HCT116 (cell line): ENCODE data around the gene NOS1. TPM values are rescaled to one million over a fixed set of nuclear protein-coding genes. Genes with fewer than 3 reads are reported as not detected.

Source experiments
- ATAC-seq: fragments of 200-7000 bp; cut with Tn5 transposase; 2 replicates; pipeline ENCODE4 v1.9.1; 2020; ENCODE audit warnings: mild to moderate bottlenecking, moderate library complexity
- BruUV-seq: library from RNA; stranded (reverse); fragments of 400-500 nt; replicated peaks from 2 replicates; lab custom pipeline; 2021; lab: Mats Ljungman, UMichigan
- CTCF ChIA-PET: fragments of 300-600 bp; sonication (Branson Sonifier 250); formaldehyde crosslinking; loops from one replicate; lab custom pipeline; 2021; ENCODE audit warnings: antibody characterized with exemption; lab: Charles Lee
- POLR2A ChIA-PET: fragments of 300-600, 350-600 bp; sonication (Branson Sonifier 250); formaldehyde crosslinking; loops from one replicate; lab custom pipeline; 2021; ENCODE audit warnings: antibody characterized with exemption; lab: Charles Lee
- RAD21 ChIA-PET, 2 experiments: fragments of 300-600 bp; sonication (Branson Sonifier 250); formaldehyde crosslinking; loops; one replicate each; lab custom pipeline; 2023; ENCODE audit warnings: low total read pairs in 2 of 2; ENCODE audit not compliant: uncharacterized antibody in 2 of 2, unreplicated experiment in 2 of 2, low non-redundant PET in 1 of 2; lab: Charles Lee
- DNase-seq: peaks from one replicate; pipeline ENCODE4 v3.0.0-alpha.2; 2010; ENCODE audit warnings: low read depth, low spot score
- H2AFZ ChIP-seq: fragments of 200-600 bp; shearing (Covaris generic), sonication (generic); 2 replicates; pipeline ENCODE4 v1.6.1; 2017; ENCODE audit warnings: low read depth, mixed run types, mixed read lengths, antibody characterized with exemption, low read length; ENCODE audit not compliant: poor library complexity, severe bottlenecking
- H3K27ac ChIP-seq: 2 replicates; pipeline ENCODE4 v1.5.1; 2012; ENCODE audit warnings: low read depth, low read length
- H3K27me3 ChIP-seq: fragments of 200-600 bp; sonication (generic); 2 replicates; pipeline ENCODE4 v1.6.1; 2016; ENCODE audit warnings: mixed run types, low read length, mixed read lengths; ENCODE audit not compliant: insufficient read depth
- H3K36me3 ChIP-seq, 2 experiments: fragments of 200-500 bp in 1 of 2; fragments of 200-600 bp in 1 of 2; sonication (Bioruptor generic) in 1 of 2; sonication (generic) in 1 of 2; 2 replicates each; pipeline versions ENCODE4 v1.5.1 to v1.6.1; 2014 to 2016; ENCODE audit warnings: low read length in 2 of 2, inconsistent platforms in 1 of 2, mixed read lengths in 1 of 2, mixed run types in 1 of 2; ENCODE audit not compliant: insufficient read depth in 2 of 2, control insufficient read depth in 1 of 2
- H3K4me1 ChIP-seq, 2 experiments: fragments of 200-600 bp in 1 of 2; sonication (generic) in 1 of 2; 2 replicates each; pipeline versions ENCODE4 v1.5.1 to v1.6.1; 2012 to 2017; ENCODE audit warnings: low read length in 2 of 2, inconsistent platforms in 1 of 2, mild to moderate bottlenecking in 1 of 2, mixed read lengths in 1 of 2, mixed run types in 1 of 2, moderate library complexity in 1 of 2; ENCODE audit not compliant: insufficient read depth in 2 of 2, control insufficient read depth in 1 of 2
- H3K4me2 ChIP-seq: fragments of 200-600 bp; sonication (generic); 2 replicates; pipeline ENCODE4 v1.6.1; 2017; ENCODE audit warnings: mixed run types, low read length, mixed read lengths
- H3K4me3 ChIP-seq, 2 experiments: fragments of 200-600 bp in 1 of 2; sonication (generic) in 1 of 2; replicated peaks in 1 of 2; 2 replicates each; pipeline ENCODE4 v1.5.1; 2011 to 2016; ENCODE audit warnings: low read length in 2 of 2, control low read depth in 1 of 2, low read depth in 1 of 2, mild to moderate bottlenecking in 1 of 2, mixed read lengths in 1 of 2, mixed run types in 1 of 2
- H3K79me2 ChIP-seq: fragments of 200-600 bp; sonication (generic); 2 replicates; pipeline ENCODE4 v1.6.1; 2017; ENCODE audit warnings: mild to moderate bottlenecking, mixed run types, low read length, moderate library complexity, mixed read lengths; ENCODE audit not compliant: insufficient read depth
- H3K9ac ChIP-seq: fragments of 200-600 bp; sonication (generic); 2 replicates; pipeline ENCODE4 v1.6.1; 2016; ENCODE audit warnings: low read length, mixed read lengths
- H3K9me2 ChIP-seq: fragments of 200-600 bp; sonication (generic), shearing (Covaris generic); 2 replicates; pipeline ENCODE4 v1.6.1; 2017; ENCODE audit warnings: mixed run types, mild to moderate bottlenecking, moderate library complexity; ENCODE audit not compliant: insufficient read depth
- H3K9me3 ChIP-seq, 2 experiments: fragments of 200-500 bp in 1 of 2; fragments of 200-600 bp in 1 of 2; sonication (Bioruptor generic) in 1 of 2; sonication (generic) in 1 of 2; 2 replicates each; pipeline ENCODE4 v1.6.1; 2014 to 2017; ENCODE audit warnings: low read length in 2 of 2, mixed read lengths in 2 of 2, inconsistent platforms in 1 of 2, low read depth in 1 of 2, mild to moderate bottlenecking in 1 of 2, mixed run types in 1 of 2, moderate library complexity in 1 of 2; ENCODE audit not compliant: control insufficient read depth in 1 of 2, insufficient read depth in 1 of 2
- H4K20me1 ChIP-seq: fragments of 200-600 bp; sonication (generic), shearing (Covaris generic); 2 replicates; pipeline ENCODE4 v1.6.1; 2017; ENCODE audit warnings: mixed run types, mild to moderate bottlenecking, moderate library complexity; ENCODE audit not compliant: insufficient read depth
- CBX3 ChIP-seq: IDR thresholded peaks from 2 replicates; pipeline ENCODE4 v1.6.1; 2012; ENCODE audit warnings: low read depth
- EGR1 ChIP-seq: IDR thresholded peaks from 2 replicates; pipeline ENCODE4 v1.6.1; 2012; ENCODE audit warnings: low read depth
- ELF1 ChIP-seq: IDR thresholded peaks from 2 replicates; pipeline ENCODE4 v1.6.1; 2012; ENCODE audit warnings: low read depth, borderline replicate concordance
- EZH2phosphoT487 ChIP-seq: fragments of 200-600 bp; IDR thresholded peaks from 2 replicates; pipeline ENCODE4 v1.6.1; 2018; ENCODE audit warnings: antibody characterized with exemption, borderline replicate concordance
- FOSL1 ChIP-seq: IDR thresholded peaks from 2 replicates; pipeline ENCODE4 v1.6.1; 2012; ENCODE audit warnings: low read depth
- SRF ChIP-seq: IDR thresholded peaks from 2 replicates; pipeline ENCODE4 v1.6.1; 2012; ENCODE audit warnings: low read depth
- YY1 ChIP-seq: IDR thresholded peaks from 2 replicates; pipeline ENCODE4 v1.6.1; 2011; ENCODE audit warnings: low read length, low read depth, moderate library complexity, mild to moderate bottlenecking; ENCODE audit not compliant: insufficient replicate concordance; ENCODE audit errors: extremely low read depth
- ZFX ChIP-seq: fragments of 450-650 bp; IDR thresholded peaks from 2 replicates; pipeline ENCODE4 v1.6.1; 2017
- intact Hi-C: fragments of 100-400 bp; cut with micrococcal nuclease; formaldehyde crosslinking; loops from 2 replicates; pipeline ENCODE4 v1.10.0; 2022
- total RNA-seq: library from RNA; stranded (reverse); gene quantifications from one replicate; pipeline ENCODE4 v1.2.1, GENCODE V29; 2021; ENCODE audit not compliant: unreplicated experiment
- TF ChIP-seq, protein P1 (sequence below): IDR thresholded peaks from 2 replicates; pipeline ENCODE4 v1.6.1; 2012; ENCODE audit warnings: low read depth
- TF ChIP-seq, protein P2 (sequence below): IDR thresholded peaks from 2 replicates; pipeline ENCODE4 v1.6.1; 2012

Gene NOS1
- total RNA-seq, 1 experiment from 2014 or later, result 0.22 TPM

DNA sequence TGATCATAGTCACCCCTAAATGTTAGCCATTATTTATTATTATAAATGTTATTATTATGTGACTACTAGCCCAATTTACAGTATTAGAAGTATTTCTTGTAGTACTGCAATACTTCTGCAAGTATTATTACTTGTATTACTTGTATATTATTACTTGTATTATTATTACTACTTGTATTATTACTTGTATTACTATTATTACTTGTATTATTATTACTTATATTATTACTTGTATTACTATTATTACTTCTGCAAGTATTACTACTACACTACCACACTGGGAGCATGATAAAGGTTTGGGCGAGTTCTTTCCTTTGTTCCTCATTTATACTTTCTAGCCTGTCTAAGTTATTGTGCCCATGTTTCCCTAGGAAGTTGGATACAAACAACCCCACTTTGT is 67.9 kb downstream of the NOS1 start:
- H3K27ac ChIP-seq, result no peak overlapping the region
- H3K79me2 ChIP-seq, result no peaks in the 10 kb centered on the region
- H3K9me2 ChIP-seq, result no peaks in the 10 kb centered on the region
- H3K9me3 ChIP-seq, result no peaks in the 10 kb centered on the region
- intact Hi-C loops, result no loop called here
- ChIA-PET POLR2A (no interaction called here), RAD21 (no interaction called here), CTCF (no interaction called here)
- H3K4me3 ChIP-seq, result no peak overlapping the region
- no peaks in the 10 kb centered on the region for H3K4me1 ChIP-seq
- H4K20me1 ChIP-seq, result no peaks in the 10 kb centered on the region
- H3K36me3 ChIP-seq, result no peaks in the 10 kb centered on the region
- no peak for TF ChIP-seq CBX3
- no peak for TF ChIP-seq SRF
- TF ChIP-seq, protein P1, sequence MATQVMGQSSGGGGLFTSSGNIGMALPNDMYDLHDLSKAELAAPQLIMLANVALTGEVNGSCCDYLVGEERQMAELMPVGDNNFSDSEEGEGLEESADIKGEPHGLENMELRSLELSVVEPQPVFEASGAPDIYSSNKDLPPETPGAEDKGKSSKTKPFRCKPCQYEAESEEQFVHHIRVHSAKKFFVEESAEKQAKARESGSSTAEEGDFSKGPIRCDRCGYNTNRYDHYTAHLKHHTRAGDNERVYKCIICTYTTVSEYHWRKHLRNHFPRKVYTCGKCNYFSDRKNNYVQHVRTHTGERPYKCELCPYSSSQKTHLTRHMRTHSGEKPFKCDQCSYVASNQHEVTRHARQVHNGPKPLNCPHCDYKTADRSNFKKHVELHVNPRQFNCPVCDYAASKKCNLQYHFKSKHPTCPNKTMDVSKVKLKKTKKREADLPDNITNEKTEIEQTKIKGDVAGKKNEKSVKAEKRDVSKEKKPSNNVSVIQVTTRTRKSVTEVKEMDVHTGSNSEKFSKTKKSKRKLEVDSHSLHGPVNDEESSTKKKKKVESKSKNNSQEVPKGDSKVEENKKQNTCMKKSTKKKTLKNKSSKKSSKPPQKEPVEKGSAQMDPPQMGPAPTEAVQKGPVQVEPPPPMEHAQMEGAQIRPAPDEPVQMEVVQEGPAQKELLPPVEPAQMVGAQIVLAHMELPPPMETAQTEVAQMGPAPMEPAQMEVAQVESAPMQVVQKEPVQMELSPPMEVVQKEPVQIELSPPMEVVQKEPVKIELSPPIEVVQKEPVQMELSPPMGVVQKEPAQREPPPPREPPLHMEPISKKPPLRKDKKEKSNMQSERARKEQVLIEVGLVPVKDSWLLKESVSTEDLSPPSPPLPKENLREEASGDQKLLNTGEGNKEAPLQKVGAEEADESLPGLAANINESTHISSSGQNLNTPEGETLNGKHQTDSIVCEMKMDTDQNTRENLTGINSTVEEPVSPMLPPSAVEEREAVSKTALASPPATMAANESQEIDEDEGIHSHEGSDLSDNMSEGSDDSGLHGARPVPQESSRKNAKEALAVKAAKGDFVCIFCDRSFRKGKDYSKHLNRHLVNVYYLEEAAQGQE, result no peak
- no peak for TF ChIP-seq EGR1
- TF ChIP-seq ZFX, result no peak
- no peak for TF ChIP-seq EZH2phosphoT487
- TF ChIP-seq YY1, result no peak
- TF ChIP-seq FOSL1, result no peak
- no peak for TF ChIP-seq ELF1
- TF ChIP-seq, protein P2, sequence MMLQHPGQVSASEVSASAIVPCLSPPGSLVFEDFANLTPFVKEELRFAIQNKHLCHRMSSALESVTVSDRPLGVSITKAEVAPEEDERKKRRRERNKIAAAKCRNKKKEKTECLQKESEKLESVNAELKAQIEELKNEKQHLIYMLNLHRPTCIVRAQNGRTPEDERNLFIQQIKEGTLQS, result no peak
- no peak overlapping the region for H3K9ac ChIP-seq
- peaks cover 12% of the 10 kb centered on the region; the same call in 1 of the 2 replicates for H3K27me3 ChIP-seq
- no peak overlapping the region for H2AFZ ChIP-seq
- BruUV-seq, result no TSS peak
- no peak overlapping the region for H3K4me2 ChIP-seq
- DNase-seq (no peak), ATAC-seq (no peak)
